ENCODE results near the gene GLT8D1. TPM values are rescaled to one million over a fixed set of nuclear protein-coding genes. Genes with fewer than 3 reads are reported as not detected.

GLT8D1 gene
- total and polyA plus RNA-seq, 2 of the 13 experiments (the other 11 are each of a cell fraction or from before 2014, with no cell fraction given): 110 to 121 TPM

GRCh38 chr3:52685709-52686691 is 19.6 kb downstream of the GLT8D1 start, which contains the start of the genes GNL3 and PBRM1 (continued):
- TF ChIP-seq, protein P1, sequence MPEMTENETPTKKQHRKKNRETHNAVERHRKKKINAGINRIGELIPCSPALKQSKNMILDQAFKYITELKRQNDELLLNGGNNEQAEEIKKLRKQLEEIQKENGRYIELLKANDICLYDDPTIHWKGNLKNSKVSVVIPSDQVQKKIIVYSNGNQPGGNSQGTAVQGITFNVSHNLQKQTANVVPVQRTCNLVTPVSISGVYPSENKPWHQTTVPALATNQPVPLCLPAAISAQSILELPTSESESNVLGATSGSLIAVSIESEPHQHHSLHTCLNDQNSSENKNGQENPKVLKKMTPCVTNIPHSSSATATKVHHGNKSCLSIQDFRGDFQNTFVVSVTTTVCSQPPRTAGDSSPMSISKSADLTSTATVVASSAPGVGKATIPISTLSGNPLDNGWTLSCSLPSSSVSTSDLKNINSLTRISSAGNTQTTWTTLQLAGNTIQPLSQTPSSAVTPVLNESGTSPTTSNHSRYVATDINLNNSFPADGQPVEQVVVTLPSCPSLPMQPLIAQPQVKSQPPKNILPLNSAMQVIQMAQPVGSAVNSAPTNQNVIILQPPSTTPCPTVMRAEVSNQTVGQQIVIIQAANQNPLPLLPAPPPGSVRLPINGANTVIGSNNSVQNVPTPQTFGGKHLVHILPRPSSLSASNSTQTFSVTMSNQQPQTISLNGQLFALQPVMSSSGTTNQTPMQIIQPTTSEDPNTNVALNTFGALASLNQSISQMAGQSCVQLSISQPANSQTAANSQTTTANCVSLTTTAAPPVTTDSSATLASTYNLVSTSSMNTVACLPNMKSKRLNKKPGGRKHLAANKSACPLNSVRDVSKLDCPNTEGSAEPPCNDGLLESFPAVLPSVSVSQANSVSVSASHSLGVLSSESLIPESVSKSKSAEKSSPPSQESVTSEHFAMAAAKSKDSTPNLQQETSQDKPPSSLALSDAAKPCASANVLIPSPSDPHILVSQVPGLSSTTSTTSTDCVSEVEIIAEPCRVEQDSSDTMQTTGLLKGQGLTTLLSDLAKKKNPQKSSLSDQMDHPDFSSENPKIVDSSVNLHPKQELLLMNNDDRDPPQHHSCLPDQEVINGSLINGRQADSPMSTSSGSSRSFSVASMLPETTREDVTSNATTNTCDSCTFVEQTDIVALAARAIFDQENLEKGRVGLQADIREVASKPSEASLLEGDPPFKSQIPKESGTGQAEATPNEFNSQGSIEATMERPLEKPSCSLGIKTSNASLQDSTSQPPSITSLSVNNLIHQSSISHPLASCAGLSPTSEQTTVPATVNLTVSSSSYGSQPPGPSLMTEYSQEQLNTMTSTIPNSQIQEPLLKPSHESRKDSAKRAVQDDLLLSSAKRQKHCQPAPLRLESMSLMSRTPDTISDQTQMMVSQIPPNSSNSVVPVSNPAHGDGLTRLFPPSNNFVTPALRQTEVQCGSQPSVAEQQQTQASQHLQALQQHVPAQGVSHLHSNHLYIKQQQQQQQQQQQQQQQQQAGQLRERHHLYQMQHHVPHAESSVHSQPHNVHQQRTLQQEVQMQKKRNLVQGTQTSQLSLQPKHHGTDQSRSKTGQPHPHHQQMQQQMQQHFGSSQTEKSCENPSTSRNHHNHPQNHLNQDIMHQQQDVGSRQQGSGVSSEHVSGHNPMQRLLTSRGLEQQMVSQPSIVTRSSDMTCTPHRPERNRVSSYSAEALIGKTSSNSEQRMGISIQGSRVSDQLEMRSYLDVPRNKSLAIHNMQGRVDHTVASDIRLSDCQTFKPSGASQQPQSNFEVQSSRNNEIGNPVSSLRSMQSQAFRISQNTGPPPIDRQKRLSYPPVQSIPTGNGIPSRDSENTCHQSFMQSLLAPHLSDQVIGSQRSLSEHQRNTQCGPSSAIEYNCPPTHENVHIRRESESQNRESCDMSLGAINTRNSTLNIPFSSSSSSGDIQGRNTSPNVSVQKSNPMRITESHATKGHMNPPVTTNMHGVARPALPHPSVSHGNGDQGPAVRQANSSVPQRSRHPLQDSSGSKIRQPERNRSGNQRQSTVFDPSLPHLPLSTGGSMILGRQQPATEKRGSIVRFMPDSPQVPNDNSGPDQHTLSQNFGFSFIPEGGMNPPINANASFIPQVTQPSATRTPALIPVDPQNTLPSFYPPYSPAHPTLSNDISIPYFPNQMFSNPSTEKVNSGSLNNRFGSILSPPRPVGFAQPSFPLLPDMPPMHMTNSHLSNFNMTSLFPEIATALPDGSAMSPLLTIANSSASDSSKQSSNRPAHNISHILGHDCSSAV (CRISPR knock-in tag; IDR thresholded peaks at IDR 0.05; ENCODE audit: borderline replicate concordance): no peak
- TF ChIP-seq, protein P2, sequence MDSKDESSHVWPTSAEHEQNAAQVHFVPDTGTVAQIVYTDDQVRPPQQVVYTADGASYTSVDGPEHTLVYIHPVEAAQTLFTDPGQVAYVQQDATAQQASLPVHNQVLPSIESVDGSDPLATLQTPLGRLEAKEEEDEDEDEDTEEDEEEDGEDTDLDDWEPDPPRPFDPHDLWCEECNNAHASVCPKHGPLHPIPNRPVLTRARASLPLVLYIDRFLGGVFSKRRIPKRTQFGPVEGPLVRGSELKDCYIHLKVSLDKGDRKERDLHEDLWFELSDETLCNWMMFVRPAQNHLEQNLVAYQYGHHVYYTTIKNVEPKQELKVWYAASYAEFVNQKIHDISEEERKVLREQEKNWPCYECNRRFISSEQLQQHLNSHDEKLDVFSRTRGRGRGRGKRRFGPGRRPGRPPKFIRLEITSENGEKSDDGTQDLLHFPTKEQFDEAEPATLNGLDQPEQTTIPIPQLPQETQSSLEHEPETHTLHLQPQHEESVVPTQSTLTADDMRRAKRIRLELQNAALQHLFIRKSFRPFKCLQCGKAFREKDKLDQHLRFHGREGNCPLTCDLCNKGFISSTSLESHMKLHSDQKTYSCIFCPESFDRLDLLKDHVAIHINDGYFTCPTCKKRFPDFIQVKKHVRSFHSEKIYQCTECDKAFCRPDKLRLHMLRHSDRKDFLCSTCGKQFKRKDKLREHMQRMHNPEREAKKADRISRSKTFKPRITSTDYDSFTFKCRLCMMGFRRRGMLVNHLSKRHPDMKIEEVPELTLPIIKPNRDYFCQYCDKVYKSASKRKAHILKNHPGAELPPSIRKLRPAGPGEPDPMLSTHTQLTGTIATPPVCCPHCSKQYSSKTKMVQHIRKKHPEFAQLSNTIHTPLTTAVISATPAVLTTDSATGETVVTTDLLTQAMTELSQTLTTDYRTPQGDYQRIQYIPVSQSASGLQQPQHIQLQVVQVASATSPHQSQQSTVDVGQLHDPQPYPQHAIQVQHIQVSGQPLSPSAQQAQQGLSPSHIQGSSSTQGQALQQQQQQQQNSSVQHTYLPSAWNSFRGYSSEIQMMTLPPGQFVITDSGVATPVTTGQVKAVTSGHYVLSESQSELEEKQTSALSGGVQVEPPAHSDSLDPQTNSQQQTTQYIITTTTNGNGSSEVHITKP (CRISPR knock-in tag; IDR thresholded peaks at IDR 0.05; ENCODE audit: low read depth): no peak
- no peak for TF ChIP-seq TRIM24 (CRISPR knock-in tag; IDR thresholded peaks at IDR 0.05)
- no peak; the same call in 1 of the 2 replicates for TF ChIP-seq BCL3 (CRISPR knock-in tag; IDR thresholded peaks at IDR 0.05)
- TF ChIP-seq HNRNPL (IDR thresholded peaks at IDR 0.05; ENCODE audit: low read depth, low read length): peak; percentile 39; the same call in 1 of the 2 replicates
- TF ChIP-seq ATF4 (CRISPR knock-in tag; IDR thresholded peaks at IDR 0.05): peak in 1 of 2 experiments; percentile 62; a peak in 2 of 4 replicates
- peak; percentile 96 for TF ChIP-seq KMT2B (CRISPR knock-in tag; IDR thresholded peaks at IDR 0.05)

Measured in HepG2 (cell line).